Measurements from ENCODE around the gene TMEM201. TPM values are rescaled to one million over a fixed set of nuclear protein-coding genes. Genes with fewer than 3 reads are reported as not detected.

TMEM201 gene
- polyA plus RNA-seq, 1 of the 3 experiments (the other 2 are of a cell fraction) = 8.2 TPM

DNA sequence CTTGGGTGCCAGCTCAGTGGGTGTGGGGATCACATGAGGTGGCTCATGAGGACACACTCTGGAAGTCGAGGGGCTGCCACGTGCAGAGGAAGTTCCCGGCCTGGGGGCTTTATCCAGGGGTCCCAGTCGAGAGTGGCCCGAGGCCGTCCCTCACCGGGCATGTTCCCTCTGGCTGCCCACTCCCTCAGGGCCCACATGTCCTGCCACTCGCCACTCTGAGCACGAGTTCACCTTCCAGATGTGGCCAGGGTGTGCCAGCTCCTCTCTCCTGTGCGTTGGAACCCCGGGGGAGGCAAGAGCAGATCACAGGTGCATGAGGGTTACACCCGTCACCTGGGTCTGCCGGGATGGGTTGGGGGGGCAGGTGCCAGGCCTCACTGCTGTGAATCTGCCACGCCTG is 14.6 kb downstream of the TMEM201 start:
- H3K9ac ChIP-seq = no peak overlapping the region
- H3K79me2 ChIP-seq (ENCODE audit: insufficient read depth) = no peaks in the 10 kb centered on the region
- H3K4me3 ChIP-seq (ENCODE audit: low read depth in 2 of 2, low read length in 1 of 2) = no peak overlapping the region
- H3K9me2 ChIP-seq = no peaks in the 10 kb centered on the region
- peak overlapping the region in 1 of 2 experiments; percentile 94; a peak in 2 of 4 replicates for H3K27ac ChIP-seq (ENCODE audit: low read depth in 2 of 2, low read length in 1 of 2)
- peaks cover 0 to 34% of the 10 kb centered on the region in 2 experiments for H3K36me3 ChIP-seq (replicated peaks in 1 of 2; ENCODE audit: control insufficient read depth in 1 of 2, insufficient read depth in 2 of 2, low read length in 1 of 2)
- no peak overlapping the region for H3K4me2 ChIP-seq
- ChIA-PET POLR2A (interaction anchor here (1.0 to 1.5 kb wide), 2 partner anchors 10 to 13 kb away, joined by 4 to 8 read pairs; no protein-coding TSS in a partner anchor), CTCF (interaction anchor here (0.7 to 3.4 kb wide), 6 partner anchors 9 to 288 kb away, joined by 3 to 51 read pairs (median 8); partner anchors contain the start of gene TMEM201)
- WGBS (ENCODE audit: low lambda C conversion rate) = no CpG with 5 or more reads among the region's 14 CpGs
- H4K20me1 ChIP-seq (ENCODE audit: insufficient read depth) = no peaks in the 10 kb centered on the region
- no peaks in the 10 kb centered on the region for H3K27me3 ChIP-seq (ENCODE audit: insufficient read depth)
- H3K9me3 ChIP-seq = no peaks in the 10 kb centered on the region
- H2AFZ ChIP-seq (ENCODE audit: low read depth) = no peak overlapping the region
- H3F3A ChIP-seq (replicated peaks; ENCODE audit: insufficient read depth) = no peaks in the 10 kb centered on the region
- TF ChIP-seq, protein P1, sequence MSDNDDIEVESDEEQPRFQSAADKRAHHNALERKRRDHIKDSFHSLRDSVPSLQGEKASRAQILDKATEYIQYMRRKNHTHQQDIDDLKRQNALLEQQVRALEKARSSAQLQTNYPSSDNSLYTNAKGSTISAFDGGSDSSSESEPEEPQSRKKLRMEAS (IDR thresholded peaks at IDR 0.05; ENCODE audit: low read depth) = no peak
- no peak for TF ChIP-seq RFX5 (IDR thresholded peaks at IDR 0.05; ENCODE audit: low read length)
- TF ChIP-seq, protein P2, sequence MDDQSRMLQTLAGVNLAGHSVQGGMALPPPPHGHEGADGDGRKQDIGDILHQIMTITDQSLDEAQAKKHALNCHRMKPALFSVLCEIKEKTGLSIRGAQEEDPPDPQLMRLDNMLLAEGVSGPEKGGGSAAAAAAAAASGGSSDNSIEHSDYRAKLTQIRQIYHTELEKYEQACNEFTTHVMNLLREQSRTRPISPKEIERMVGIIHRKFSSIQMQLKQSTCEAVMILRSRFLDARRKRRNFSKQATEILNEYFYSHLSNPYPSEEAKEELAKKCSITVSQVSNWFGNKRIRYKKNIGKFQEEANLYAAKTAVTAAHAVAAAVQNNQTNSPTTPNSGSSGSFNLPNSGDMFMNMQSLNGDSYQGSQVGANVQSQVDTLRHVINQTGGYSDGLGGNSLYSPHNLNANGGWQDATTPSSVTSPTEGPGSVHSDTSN (IDR thresholded peaks at IDR 0.05) = no peak
- peak; percentile 24 for DNase-seq
- H3K4me1 ChIP-seq (ENCODE audit: control insufficient read depth in 1 of 2, insufficient read depth in 2 of 2, low read depth in 1 of 2, low read length in 1 of 2) = peaks cover 0 to 48% of the 10 kb centered on the region in 2 experiments; a peak in 2 of 4 replicates

DNA sequence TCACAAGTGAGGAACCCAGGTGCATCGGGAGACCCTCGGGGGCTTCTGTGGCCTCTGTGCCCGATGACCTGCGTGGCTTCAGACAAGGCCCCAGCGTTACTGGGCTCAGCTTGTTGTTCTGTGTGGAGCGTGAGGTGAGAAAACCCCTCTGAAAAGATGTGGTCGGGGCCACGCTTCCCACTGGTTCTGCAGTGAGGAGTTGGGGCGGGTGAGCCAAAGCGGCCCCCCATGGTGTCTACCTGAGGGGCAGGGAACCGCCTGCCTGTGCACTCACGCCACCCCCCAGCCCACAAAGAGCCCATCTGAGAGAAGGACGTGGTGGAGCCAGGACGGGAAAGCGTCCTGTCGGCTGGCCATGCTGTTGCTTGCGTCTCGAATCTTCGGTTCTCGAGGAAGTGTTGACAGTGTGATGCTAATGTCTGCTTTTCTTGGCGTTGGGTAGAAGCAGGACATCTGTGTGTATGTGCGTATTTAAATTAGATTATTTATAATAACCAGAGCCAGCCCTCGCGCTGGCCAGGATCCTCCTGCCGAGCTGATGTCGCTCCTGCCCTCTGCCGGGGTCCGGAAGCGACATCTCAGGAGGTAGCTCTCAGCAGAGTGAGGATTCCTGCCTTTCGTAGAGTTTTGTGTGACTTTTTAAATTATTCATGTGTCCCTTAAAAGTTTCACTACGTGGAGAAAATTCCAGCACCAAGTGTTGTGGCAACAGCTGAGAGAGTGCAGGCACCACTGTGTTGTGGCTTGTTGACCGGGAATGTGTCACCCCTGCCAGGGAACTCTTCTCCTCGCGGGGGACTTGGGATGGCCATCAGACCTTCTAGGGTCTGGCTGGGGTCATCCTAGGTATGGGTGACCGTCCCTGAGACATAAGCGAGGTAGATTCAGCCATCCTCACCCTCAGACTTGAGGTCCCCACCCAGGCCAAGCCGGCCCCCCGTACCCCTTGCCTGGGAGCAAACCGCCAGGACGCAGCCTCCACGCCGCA is 15.3 kb downstream of the TMEM201 start:
- Histone ChIP-seq H3K9ac (no peak overlapping the region), H3K4me1 (ENCODE audit: control insufficient read depth in 1 of 2, insufficient read depth in 2 of 2, low read depth in 1 of 2, low read length in 1 of 2) (peaks cover 0 to 48% of the 10 kb centered on the region in 2 experiments; a peak in 2 of 4 replicates), H4K20me1 (ENCODE audit: insufficient read depth) (no peaks in the 10 kb centered on the region), H3K9me2 (no peaks in the 10 kb centered on the region), H3K4me2 (no peak overlapping the region), H3K4me3 (ENCODE audit: low read depth in 2 of 2, low read length in 1 of 2) (no peak overlapping the region), H3K27ac (ENCODE audit: low read depth in 2 of 2, low read length in 1 of 2) (peak overlapping the region in 1 of 2 experiments; percentile 94; a peak in 2 of 4 replicates), H3K27me3 (ENCODE audit: insufficient read depth) (no peaks in the 10 kb centered on the region), H3F3A (replicated peaks; ENCODE audit: insufficient read depth) (no peaks in the 10 kb centered on the region), H3K9me3 (no peaks in the 10 kb centered on the region), H3K79me2 (ENCODE audit: insufficient read depth) (no peaks in the 10 kb centered on the region), H3K36me3 (replicated peaks in 1 of 2; ENCODE audit: control insufficient read depth in 1 of 2, insufficient read depth in 2 of 2, low read length in 1 of 2) (peaks cover 0 to 38% of the 10 kb centered on the region in 2 experiments), H2AFZ (ENCODE audit: low read depth) (no peak overlapping the region)
- DNase-seq = peak; percentile 95
- 81% methylated on average over 21 of the region's 42 CpGs for WGBS (ENCODE audit: low lambda C conversion rate)
- ChIA-PET CTCF (interaction anchor here (0.6 to 3.4 kb wide), 10 partner anchors 8 to 713 kb away, joined by 3 to 51 read pairs (median 6); partner anchors contain the start of gene TMEM201), POLR2A (interaction anchor here (1.0 to 1.5 kb wide), 3 partner anchors 11 to 14 kb away, joined by 4 to 8 read pairs (median 5); no protein-coding TSS in a partner anchor)
- TF ChIP-seq EZH2phosphoT487 (IDR thresholded peaks at IDR 0.05; ENCODE audit: borderline replicate concordance, low read depth) (no peak), CHD2 (IDR thresholded peaks at IDR 0.05; ENCODE audit: low read length, partially characterized antibody) (peak; percentile 60), RAD21 (IDR thresholded peaks at IDR 0.05; ENCODE audit: low read length) (peak; percentile 69), MXI1 (IDR thresholded peaks at IDR 0.05; ENCODE audit: low read depth, low read length) (peak; percentile 88), RFX5 (IDR thresholded peaks at IDR 0.05; ENCODE audit: low read length) (0 out of 2 replicates have a peak, but pooled peaks have one; percentile 16), EP300 (IDR thresholded peaks at IDR 0.05; ENCODE audit: borderline replicate concordance in 1 of 2, low read depth in 1 of 2, low read length in 1 of 2) (peak in 1 of 2 experiments; percentile 67; a peak in 2 of 4 replicates), RCOR1 (IDR thresholded peaks at IDR 0.05; ENCODE audit: low read length) (peak; percentile 63), FOXJ3 (CRISPR knock-in tag; IDR thresholded peaks at IDR 0.05) (peak; percentile 68; the same call in 1 of the 2 replicates), SMC3 (IDR thresholded peaks at IDR 0.05; ENCODE audit: low read depth, low read length) (peak; percentile 44; the same call in 1 of the 2 replicates), ELF1 (IDR thresholded peaks at IDR 0.05) (no peak)
- TF ChIP-seq, protein P3, sequence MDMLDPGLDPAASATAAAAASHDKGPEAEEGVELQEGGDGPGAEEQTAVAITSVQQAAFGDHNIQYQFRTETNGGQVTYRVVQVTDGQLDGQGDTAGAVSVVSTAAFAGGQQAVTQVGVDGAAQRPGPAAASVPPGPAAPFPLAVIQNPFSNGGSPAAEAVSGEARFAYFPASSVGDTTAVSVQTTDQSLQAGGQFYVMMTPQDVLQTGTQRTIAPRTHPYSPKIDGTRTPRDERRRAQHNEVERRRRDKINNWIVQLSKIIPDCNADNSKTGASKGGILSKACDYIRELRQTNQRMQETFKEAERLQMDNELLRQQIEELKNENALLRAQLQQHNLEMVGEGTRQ (IDR thresholded peaks at IDR 0.05; ENCODE audit: borderline replicate concordance, low read depth, low read length) = no peak

Data from SK-N-SH (cell line).